IMR-90 (cell line): Measurements from ENCODE around the gene FAM229A. TPM values are rescaled to one million over a fixed set of nuclear protein-coding genes. Genes with fewer than 3 reads are reported as not detected.

Experiments
- ATAC-seq: fragments of 200-7000 bp; cut with Tn5 transposase; 2 replicates; pipeline ENCODE4 v1.9.1; 2020; ENCODE audit warnings: low read depth, mild to moderate bottlenecking, moderate library complexity
- BruUV-seq: library from RNA; stranded (reverse); fragments of 400-500 nt; replicated peaks from 2 replicates; lab custom pipeline; 2021; lab: Mats Ljungman, UMichigan
- CTCF ChIA-PET: fragments of 300-600 bp; formaldehyde crosslinking; extraction: SDS; loops from one replicate; lab custom pipeline; 2021; ENCODE audit warnings: antibody characterized with exemption; lab: Yijun Ruan, JAX
- POLR2A ChIA-PET: fragments of 300-600 bp; sonication (Branson Sonifier 250); formaldehyde crosslinking; loops from one replicate; lab custom pipeline; 2022; ENCODE audit warnings: antibody characterized with exemption; ENCODE audit not compliant: unreplicated experiment; lab: Charles Lee
- DNase-seq: peaks from one replicate; pipeline ENCODE4 v3.0.0; 2013
- H2AFZ ChIP-seq: replicated peaks from 2 replicates; pipeline ENCODE3; 2013; ENCODE audit warnings: low read length, mild to moderate bottlenecking; ENCODE audit not compliant: poor library complexity
- H2AK5ac ChIP-seq: 2 replicates; pipeline ENCODE4 v1.6.1; 2013; ENCODE audit warnings: low read depth, low read length, inconsistent platforms
- H2AK9ac ChIP-seq: replicated peaks from 2 replicates; pipeline ENCODE3; 2013; ENCODE audit warnings: mild to moderate bottlenecking, low read depth, low read length, moderate library complexity; ENCODE audit not compliant: poor library complexity
- H2BK120ac ChIP-seq: 2 replicates; pipeline ENCODE4 v1.6.1; 2013; ENCODE audit warnings: low read depth, low read length, inconsistent platforms
- H2BK15ac ChIP-seq: 3 replicates; pipeline ENCODE4 v1.6.1; 2013; ENCODE audit warnings: low read depth, low read length, inconsistent platforms
- H2BK20ac ChIP-seq: 2 replicates; pipeline ENCODE4 v1.6.1; 2013; ENCODE audit warnings: low read depth, mild to moderate bottlenecking, inconsistent platforms, low read length, moderate library complexity
- H2BK5ac ChIP-seq: 2 replicates; pipeline ENCODE4 v1.6.1; 2013; ENCODE audit warnings: mild to moderate bottlenecking, low read depth, low read length, inconsistent platforms; ENCODE audit not compliant: poor library complexity, severe bottlenecking
- H3K14ac ChIP-seq: replicated peaks from 2 replicates; pipeline ENCODE4 v1.6.1; 2013; ENCODE audit warnings: low read depth, low read length, inconsistent platforms
- H3K18ac ChIP-seq: 2 replicates; pipeline ENCODE4 v1.6.1; 2013; ENCODE audit warnings: low read depth, low read length, control low read depth
- H3K23ac ChIP-seq: 2 replicates; pipeline ENCODE4 v1.6.1; 2013; ENCODE audit warnings: low read depth, low read length, inconsistent platforms
- H3K27ac ChIP-seq: 2 replicates; pipeline ENCODE4 v1.5.1; 2013; ENCODE audit warnings: mild to moderate bottlenecking, control low read depth, low read length; ENCODE audit not compliant: insufficient read depth
- H3K27me3 ChIP-seq: 2 replicates; pipeline ENCODE4 v1.6.1; 2013; ENCODE audit warnings: low read length; ENCODE audit not compliant: control insufficient read depth, insufficient read depth
- H3K36me3 ChIP-seq: 2 replicates; pipeline ENCODE4 v1.6.1; 2013; ENCODE audit warnings: low read length, mixed read lengths; ENCODE audit not compliant: control insufficient read depth, insufficient read depth
- H3K4ac ChIP-seq: 2 replicates; pipeline ENCODE4 v1.6.1; 2013; ENCODE audit warnings: low read depth, low read length, inconsistent platforms
- H3K4me1 ChIP-seq: 2 replicates; pipeline ENCODE4 v1.6.1; 2013; ENCODE audit warnings: low read length, mixed read lengths; ENCODE audit not compliant: control insufficient read depth, insufficient read depth
- H3K4me2 ChIP-seq: 2 replicates; pipeline ENCODE4 v1.6.1; 2013; ENCODE audit warnings: low read depth, mild to moderate bottlenecking, control low read depth, low read length, moderate library complexity
- H3K4me3 ChIP-seq: 2 replicates; pipeline ENCODE4 v1.5.1; 2013; ENCODE audit warnings: low read depth, mild to moderate bottlenecking, control low read depth, low read length, moderate library complexity; ENCODE audit not compliant: insufficient read depth
- H3K56ac ChIP-seq: 2 replicates; pipeline ENCODE4 v1.6.1; 2013; ENCODE audit warnings: low read length, inconsistent platforms; ENCODE audit not compliant: insufficient read depth; ENCODE audit errors: extremely low read depth
- H3K79me1 ChIP-seq, 2 experiments: 2 replicates each; pipeline ENCODE4 v1.6.1; 2013; ENCODE audit warnings: low read length in 2 of 2, inconsistent platforms in 1 of 2, low read depth in 1 of 2
- H3K9ac ChIP-seq: 2 replicates; pipeline ENCODE4 v1.6.1; 2013; ENCODE audit warnings: low read depth, low read length, control low read depth
- H3K9me1 ChIP-seq: 2 replicates; pipeline ENCODE4 v1.6.1; 2013; ENCODE audit warnings: low read length, inconsistent platforms; ENCODE audit not compliant: insufficient read depth
- H3K9me3 ChIP-seq: 2 replicates; pipeline ENCODE4 v1.6.1; 2013; ENCODE audit warnings: low read length; ENCODE audit not compliant: control insufficient read depth, insufficient read depth
- H4K20me1 ChIP-seq: 2 replicates; pipeline ENCODE4 v1.6.1; 2013; ENCODE audit warnings: low read length, inconsistent platforms; ENCODE audit not compliant: insufficient read depth
- H4K5ac ChIP-seq: 2 replicates; pipeline ENCODE4 v1.6.1; 2013; ENCODE audit warnings: mild to moderate bottlenecking, low read depth, low read length, control low read depth
- H4K8ac ChIP-seq, 2 experiments: 2 replicates each; pipeline ENCODE4 v1.6.1; 2013; ENCODE audit warnings: low read depth in 2 of 2, low read length in 2 of 2, control low read depth in 1 of 2, inconsistent platforms in 1 of 2
- H4K91ac ChIP-seq: 2 replicates; pipeline ENCODE4 v1.6.1; 2013; ENCODE audit warnings: low read depth, low read length, inconsistent platforms; ENCODE audit not compliant: insufficient read depth
- CEBPB ChIP-seq: IDR thresholded peaks from 2 replicates; pipeline ENCODE4 v1.6.1; 2012; ENCODE audit warnings: low read depth, low read length, improper control_type of control experiment
- CHD1 ChIP-seq: IDR thresholded peaks from 2 replicates; pipeline ENCODE4 v1.6.1; 2012; ENCODE audit warnings: low read depth, low read length, improper control_type of control experiment
- CTCF ChIP-seq: conservative IDR thresholded peaks from 2 replicates; pipeline ENCODE4 v1.5.1; 2012; ENCODE audit warnings: mild to moderate bottlenecking, low read depth, low read length, improper control_type of control experiment
- ELK1 ChIP-seq: fragments of 150-350 bp; IDR thresholded peaks from 2 replicates; pipeline ENCODE4 v1.6.1; 2016; ENCODE audit warnings: low read depth, mild to moderate bottlenecking, low read length, moderate library complexity, borderline replicate concordance
- FOS ChIP-seq: fragments of 150-350 bp; IDR thresholded peaks from 2 replicates; pipeline ENCODE4 v1.6.1; 2016; ENCODE audit warnings: low read depth, low read length
- MAFK ChIP-seq: IDR thresholded peaks from 2 replicates; pipeline ENCODE4 v1.6.1; 2012; ENCODE audit warnings: low read depth, low read length, improper control_type of control experiment
- MAZ ChIP-seq: IDR thresholded peaks from 2 replicates; pipeline ENCODE4 v1.6.1; 2012; ENCODE audit warnings: low read depth, mild to moderate bottlenecking, low read length, improper control_type of control experiment, moderate library complexity, borderline replicate concordance
- MXI1 ChIP-seq: IDR thresholded peaks from 2 replicates; pipeline ENCODE4 v1.6.1; 2012; ENCODE audit warnings: low read depth, mild to moderate bottlenecking, low read length, moderate library complexity, borderline replicate concordance
- NFE2L2 ChIP-seq: fragments of 150-350 bp; IDR thresholded peaks from 2 replicates; pipeline ENCODE4 v1.6.1; 2016; ENCODE audit warnings: low read depth, mild to moderate bottlenecking, low read length
- POLR2A ChIP-seq: IDR thresholded peaks from 2 replicates; pipeline ENCODE4 v1.6.1; 2012; ENCODE audit warnings: mild to moderate bottlenecking, low read depth, low read length
- RAD21 ChIP-seq: IDR thresholded peaks from 2 replicates; pipeline ENCODE4 v1.6.1; 2012; ENCODE audit warnings: low read length, improper control_type of control experiment
- RCOR1 ChIP-seq: IDR thresholded peaks from 2 replicates; pipeline ENCODE4 v1.6.1; 2012; ENCODE audit warnings: mild to moderate bottlenecking, low read length, improper control_type of control experiment; ENCODE audit not compliant: insufficient replicate concordance
- RFX5 ChIP-seq: IDR thresholded peaks from 2 replicates; pipeline ENCODE4 v1.8.0; 2012; ENCODE audit warnings: low read depth, mild to moderate bottlenecking, low read length, moderate library complexity
- SMC3 ChIP-seq: fragments of 150-350 bp; IDR thresholded peaks from 2 replicates; pipeline ENCODE4 v1.6.1; 2016; ENCODE audit warnings: low read depth, mild to moderate bottlenecking, antibody characterized with exemption, low read length, moderate library complexity
- WGBS, 2 experiments: methylation state at CpG; one replicate each; pipeline versions ENCODE4 v1.1.5 to v1.1.7; 2013; ENCODE audit warnings: missing lambda C conversion rate in 2 of 2; ENCODE audit not compliant: insufficient read length in 1 of 2; ENCODE audit errors: extremely low coverage in 2 of 2; 5-methylcytosine and 5-hydroxymethylcytosine counted together
- dilution Hi-C: fragments of 300-500 bp; cut with HindIII; formaldehyde crosslinking; loops from one replicate; pipeline ENCODE4 v1.14.3; 2018; ENCODE audit warnings: low sequenced_read_pairs; ENCODE audit not compliant: unreplicated experiment
- in situ Hi-C: fragments of 300-500 bp; cut with MboI; formaldehyde crosslinking; loops from 3 replicates; pipeline ENCODE4 v1.14.3; 2019; ENCODE audit warnings: low sequenced_read_pairs, inconsistent platforms, mixed read lengths
- intact Hi-C: fragments of 100-400 bp; cut with micrococcal nuclease; formaldehyde crosslinking; loops from 2 replicates; pipeline ENCODE4 v1.10.0; 2022
- polyA plus RNA-seq, 3 experiments: library from polyadenylated mRNA; depleted of rRNA; stranded (reverse); fragments of >200 nt; gene quantifications; 2 replicates each; pipeline ENCODE4 v1.2.3, GENCODE V29; 2012; ENCODE audit warnings: low replicate concordance in 1 of 3
- total RNA-seq: library from RNA; depleted of rRNA; stranded (reverse); fragments of >200 nt; gene quantifications from 2 replicates; pipeline ENCODE4 v1.2.3, GENCODE V29; 2012
- TF ChIP-seq, protein P1 (sequence below): fragments of 150-350 bp; IDR thresholded peaks from 2 replicates; pipeline ENCODE4 v1.6.1; 2017; ENCODE audit warnings: mild to moderate bottlenecking, antibody characterized with exemption, low read length, low read depth

Gene FAM229A
- total and polyA plus RNA-seq, 2 of the 4 experiments (the other 2 are of a cell fraction) = 0.36 to 4.3 TPM

DNA sequence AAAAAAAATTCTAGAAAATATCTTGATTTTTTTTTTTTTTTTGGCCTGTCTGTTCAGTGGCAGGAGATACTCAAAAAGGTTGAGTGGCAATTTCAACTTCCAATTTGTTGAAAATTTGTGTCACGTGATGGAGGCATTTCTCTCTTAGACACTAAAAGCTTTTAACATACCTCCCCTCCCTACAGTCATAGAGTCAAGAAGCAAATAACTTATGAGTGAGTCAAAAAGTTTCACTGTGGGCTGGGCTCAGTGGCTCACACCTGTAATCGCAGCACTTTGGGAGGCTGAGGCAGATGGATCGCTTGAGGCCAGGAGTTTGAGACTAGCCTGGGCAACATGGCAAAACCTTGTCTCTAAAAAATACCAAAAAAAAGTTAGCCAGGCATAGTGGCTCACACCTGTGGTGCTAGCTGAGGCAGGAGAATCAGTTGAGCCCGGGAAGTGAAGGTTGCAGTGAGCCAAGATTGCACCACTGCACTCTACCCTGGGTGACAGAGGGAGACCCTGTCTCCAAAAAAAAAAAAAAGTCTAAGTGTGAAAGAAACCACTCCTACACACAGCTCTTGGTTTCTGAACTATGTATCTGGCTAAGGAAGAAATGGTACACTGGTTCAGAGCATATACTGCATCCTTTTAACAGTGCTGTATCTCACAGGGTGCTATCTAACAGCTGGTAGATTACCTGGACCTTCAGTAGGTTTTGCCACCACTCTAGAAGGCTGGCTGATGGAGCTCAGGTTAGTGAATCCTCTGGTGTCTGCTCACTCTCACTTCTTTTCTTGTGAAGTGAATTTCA lies 43.6 kb upstream of the FAM229A start:
- Histone ChIP-seq H2BK20ac (no peak overlapping the region), H2BK120ac (no peak overlapping the region), H4K5ac (no peak overlapping the region), H3K14ac (no peak overlapping the region), H3K27me3 (no peaks in the 10 kb centered on the region; the same call in 1 of the 2 replicates), H2AK5ac (no peak overlapping the region), H3K79me1 (no peaks in the 10 kb centered on the region), H3K9ac (no peak overlapping the region), H4K8ac (no peak overlapping the region), H3K4me1 (peaks cover 3% of the 10 kb centered on the region; the same call in 1 of the 2 replicates), H2AFZ (no peak overlapping the region), H2BK5ac (no peak overlapping the region), H3K9me3 (no peaks in the 10 kb centered on the region), H3K4ac (no peak overlapping the region), H4K91ac (no peak overlapping the region), H3K4me2 (no peak overlapping the region), H3K4me3 (no peak overlapping the region), H3K18ac (no peak overlapping the region), H3K27ac (no peak overlapping the region), H3K9me1 (no peaks in the 10 kb centered on the region), H3K23ac (no peak overlapping the region), H3K36me3 (no peaks in the 10 kb centered on the region), H2AK9ac (no peak overlapping the region), H4K20me1 (no peaks in the 10 kb centered on the region), H2BK15ac (no peak overlapping the region), H3K56ac (no peak overlapping the region)
- in situ Hi-C loops = no loop called here
- ChIA-PET POLR2A (no interaction called here), CTCF (interaction anchor here (0.6 to 0.8 kb wide), 2 partner anchors 31 to 201 kb away, joined by 6 to 7 read pairs; partner anchors contain the start of gene IQCC)
- no peak for ATAC-seq
- dilution Hi-C loops = no loop called here
- WGBS, 2 experiments = 100% methylated on average over 1 of the region's 4 CpGs; no CpG with 5 or more reads in 1 of the 2 experiments
- DNase-seq = no peak
- no TSS peak for BruUV-seq
- intact Hi-C loops = no loop called here
- TF ChIP-seq NFE2L2 (no peak), POLR2A (no peak), FOS (no peak), CTCF (no peak), CEBPB (no peak), MXI1 (no peak), MAFK (no peak), RCOR1 (no peak), MAZ (no peak), SMC3 (no peak), CHD1 (no peak), RAD21 (no peak), RFX5 (no peak), ELK1 (no peak)
- TF ChIP-seq, protein P1, sequence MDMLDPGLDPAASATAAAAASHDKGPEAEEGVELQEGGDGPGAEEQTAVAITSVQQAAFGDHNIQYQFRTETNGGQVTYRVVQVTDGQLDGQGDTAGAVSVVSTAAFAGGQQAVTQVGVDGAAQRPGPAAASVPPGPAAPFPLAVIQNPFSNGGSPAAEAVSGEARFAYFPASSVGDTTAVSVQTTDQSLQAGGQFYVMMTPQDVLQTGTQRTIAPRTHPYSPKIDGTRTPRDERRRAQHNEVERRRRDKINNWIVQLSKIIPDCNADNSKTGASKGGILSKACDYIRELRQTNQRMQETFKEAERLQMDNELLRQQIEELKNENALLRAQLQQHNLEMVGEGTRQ = no peak
